NCI-H128 (cell line): Measurements from ENCODE around the gene ALK.

Experiments used
- DNase-seq: peaks from one replicate; lab custom pipeline; 2025; ENCODE audit not compliant: unreplicated experiment; lab: John Stamatoyannopoulos, UW

ALK gene

GRCh38 chr2:29662861-29663260 is 258.5 kb downstream of the ALK start:
- no peak for DNase-seq

GRCh38 chr2:29660201-29660600 is 261.2 kb downstream of the ALK start:
- DNase-seq, result no peak

- DNase-seq, result no peak
Measured at GRCh38 chr2:29659178-29659577, 262.2 kb downstream of the ALK start.

GRCh38 chr2:29657674-29658073 is 263.7 kb downstream of the ALK start:
- no peak for DNase-seq

- DNase-seq, result no peak
Measured at GRCh38 chr2:29655391-29656086, 265.8 kb downstream of the ALK start.

GRCh38 chr2:29650631-29651097 is 270.7 kb downstream of the ALK start:
- DNase-seq, result no peak

- no peak for DNase-seq
Measured at GRCh38 chr2:29644949-29645348, 276.4 kb downstream of the ALK start.

GRCh38 chr2:29643196-29643595 is 278.2 kb downstream of the ALK start:
- DNase-seq, result no peak

GRCh38 chr2:29640360-29640759 is 281.0 kb downstream of the ALK start:
- no peak for DNase-seq

GRCh38 chr2:29638641-29639040 is 282.7 kb downstream of the ALK start:
- no peak for DNase-seq

- DNase-seq, result no peak
Measured at GRCh38 chr2:29634916-29635315, 286.5 kb downstream of the ALK start.

GRCh38 chr2:29632018-29632417 is 289.4 kb downstream of the ALK start:
- no peak for DNase-seq

- DNase-seq, result no peak
Measured at GRCh38 chr2:29629495-29629894, 291.9 kb downstream of the ALK start.

- no peak for DNase-seq
Measured at GRCh38 chr2:29628862-29629261, 292.5 kb downstream of the ALK start.

- DNase-seq, result no peak
Measured at GRCh38 chr2:29628108-29628745, 293.2 kb downstream of the ALK start.

- no peak for DNase-seq
Measured at GRCh38 chr2:29627279-29627711, 294.1 kb downstream of the ALK start.

GRCh38 chr2:29620890-29621289 is 300.5 kb downstream of the ALK start:
- no peak for DNase-seq

- no peak for DNase-seq
Measured at GRCh38 chr2:29619689-29620088, 301.7 kb downstream of the ALK start.

- DNase-seq, result no peak
Measured at GRCh38 chr2:29618024-29618423, 303.4 kb downstream of the ALK start.

- DNase-seq, result no peak
Measured at GRCh38 chr2:29617351-29617750, 304.0 kb downstream of the ALK start.

- DNase-seq, result no peak
Measured at GRCh38 chr2:29616569-29616968, 304.8 kb downstream of the ALK start.

GRCh38 chr2:29615841-29616240 is 305.5 kb downstream of the ALK start:
- DNase-seq, result no peak

GRCh38 chr2:29615183-29615582 is 306.2 kb downstream of the ALK start:
- DNase-seq, result no peak
